Chondrocyte (in vitro differentiated cells): ENCODE data around the gene ALDH3A2. TPM values are rescaled to one million over a fixed set of nuclear protein-coding genes. Genes with fewer than 3 reads are reported as not detected.
A peak's percentile ranks its signal among the peaks of the same experiment; 100 is the strongest.

Experiments
- DNase-seq: peaks from one replicate; pipeline ENCODE4 v3.0.0; 2021; ENCODE audit warnings: mixed read lengths, low spot score
- H3K27ac Mint-ChIP-seq: one replicate; pipeline ENCODE4 v1.8.0; 2021; ENCODE audit warnings: mild to moderate bottlenecking, moderate library complexity, mixed read lengths; ENCODE audit not compliant: unreplicated experiment
- H3K27me3 Mint-ChIP-seq: 2 replicates; pipeline ENCODE4 v1.8.0; 2021; ENCODE audit warnings: low read depth, mixed read lengths
- H3K36me3 Mint-ChIP-seq: 2 replicates; pipeline ENCODE4 v1.8.0; 2021; ENCODE audit warnings: low read depth, mixed read lengths
- H3K4me1 Mint-ChIP-seq: 2 replicates; pipeline ENCODE4 v1.8.0; 2021; ENCODE audit warnings: low read depth, mild to moderate bottlenecking, mixed read lengths
- H3K4me3 Mint-ChIP-seq: one replicate; pipeline ENCODE4 v1.8.0; 2021; ENCODE audit warnings: mild to moderate bottlenecking, moderate library complexity, mixed read lengths; ENCODE audit not compliant: unreplicated experiment
- H3K9me3 Mint-ChIP-seq: 2 replicates; pipeline ENCODE4 v1.8.0; 2021; ENCODE audit warnings: low read depth, mixed read lengths
- total RNA-seq: library from RNA; stranded (reverse); gene quantifications from 3 replicates; pipeline ENCODE4 v1.2.1, GENCODE V29; 2021
- TF ChIP-seq, protein P1 (sequence below): fragments of 200-600 bp; sonication (generic); IDR thresholded peaks from 2 replicates; pipeline ENCODE4 v1.5.0; 2021; ENCODE audit warnings: antibody characterized with exemption, mild to moderate bottlenecking, moderate library complexity

Gene ALDH3A2
- total RNA-seq, 1 donor from 2014 or later = 26.5 TPM

DNA sequence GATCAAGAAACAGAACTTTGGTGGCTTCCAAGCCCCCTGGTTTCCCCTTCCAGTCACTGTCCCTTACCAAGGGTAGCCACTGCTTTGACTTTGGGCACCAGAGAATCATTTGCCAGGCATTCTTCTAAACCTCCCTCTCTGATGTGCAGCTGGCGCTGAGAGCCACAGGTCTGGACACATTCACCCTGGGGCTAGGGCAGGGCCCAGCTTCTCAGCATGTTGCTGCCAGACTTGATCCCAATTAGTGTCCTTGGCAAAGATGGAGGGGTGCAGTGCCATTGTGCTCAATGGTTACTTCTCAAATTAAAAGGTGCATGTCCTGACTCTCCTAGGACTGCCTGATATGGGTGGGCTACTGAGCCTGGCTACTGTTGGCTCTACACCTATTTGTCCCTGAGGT, 75.4 kb downstream of the ALDH3A2 start:
- Mint-ChIP-seq H3K27me3 (peaks cover 7% of the 10 kb centered on the region), H3K4me3 (no peak overlapping the region), H3K4me1 (peaks cover 25% of the 10 kb centered on the region), H3K27ac (no peak overlapping the region), H3K36me3 (no peaks in the 10 kb centered on the region), H3K9me3 (no peaks in the 10 kb centered on the region)
- TF ChIP-seq, protein P1, sequence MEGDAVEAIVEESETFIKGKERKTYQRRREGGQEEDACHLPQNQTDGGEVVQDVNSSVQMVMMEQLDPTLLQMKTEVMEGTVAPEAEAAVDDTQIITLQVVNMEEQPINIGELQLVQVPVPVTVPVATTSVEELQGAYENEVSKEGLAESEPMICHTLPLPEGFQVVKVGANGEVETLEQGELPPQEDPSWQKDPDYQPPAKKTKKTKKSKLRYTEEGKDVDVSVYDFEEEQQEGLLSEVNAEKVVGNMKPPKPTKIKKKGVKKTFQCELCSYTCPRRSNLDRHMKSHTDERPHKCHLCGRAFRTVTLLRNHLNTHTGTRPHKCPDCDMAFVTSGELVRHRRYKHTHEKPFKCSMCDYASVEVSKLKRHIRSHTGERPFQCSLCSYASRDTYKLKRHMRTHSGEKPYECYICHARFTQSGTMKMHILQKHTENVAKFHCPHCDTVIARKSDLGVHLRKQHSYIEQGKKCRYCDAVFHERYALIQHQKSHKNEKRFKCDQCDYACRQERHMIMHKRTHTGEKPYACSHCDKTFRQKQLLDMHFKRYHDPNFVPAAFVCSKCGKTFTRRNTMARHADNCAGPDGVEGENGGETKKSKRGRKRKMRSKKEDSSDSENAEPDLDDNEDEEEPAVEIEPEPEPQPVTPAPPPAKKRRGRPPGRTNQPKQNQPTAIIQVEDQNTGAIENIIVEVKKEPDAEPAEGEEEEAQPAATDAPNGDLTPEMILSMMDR = no peak
- DNase-seq = no peak

GRCh38 chr17:19724501-19725420, 76.2 kb downstream of the ALDH3A2 start:
- Mint-ChIP-seq H3K4me3 (no peak overlapping the region), H3K27ac (no peak overlapping the region), H3K27me3 (peaks cover 3% of the 10 kb centered on the region), H3K9me3 (no peaks in the 10 kb centered on the region), H3K4me1 (peaks cover 25% of the 10 kb centered on the region), H3K36me3 (no peaks in the 10 kb centered on the region)
- peak; percentile 94 for DNase-seq
- TF ChIP-seq, protein P1 = no peak

GRCh38 chr17:19725486-19725885, 76.9 kb downstream of the ALDH3A2 start:
- peaks cover 25% of the 10 kb centered on the region for H3K4me1 Mint-ChIP-seq
- H3K27ac Mint-ChIP-seq = no peak overlapping the region
- H3K9me3 Mint-ChIP-seq = no peaks in the 10 kb centered on the region
- no peak overlapping the region for H3K4me3 Mint-ChIP-seq
- no peaks in the 10 kb centered on the region for H3K27me3 Mint-ChIP-seq
- no peaks in the 10 kb centered on the region for H3K36me3 Mint-ChIP-seq
- no peak for DNase-seq
- TF ChIP-seq, protein P1 = no peak

GRCh38 chr17:19726631-19727376, 78.3 kb downstream of the ALDH3A2 start:
- Mint-ChIP-seq H3K36me3 (no peaks in the 10 kb centered on the region), H3K4me3 (no peak overlapping the region), H3K27ac (peak overlapping the region; percentile 80), H3K4me1 (peaks cover 25% of the 10 kb centered on the region), H3K27me3 (peaks cover 2% of the 10 kb centered on the region), H3K9me3 (no peaks in the 10 kb centered on the region)
- DNase-seq = no peak
- TF ChIP-seq, protein P1 = no peak

Other genes starting within 250 kb of the ALDH3A2 start
- 0.67 to 1.5 TPM (median 1.5 TPM) in 3 replicates for gene RNF112, start 237.5 kb upstream of the ALDH3A2 start, total RNA-seq
- 1.7 to 4.9 TPM (median 2.0 TPM) in 3 replicates for gene SLC47A1, start 114.9 kb upstream of the ALDH3A2 start, total RNA-seq
- not detected in 3 replicates for gene SLC47A2, start 67.8 kb downstream of the ALDH3A2 start, total RNA-seq
- 1.6 TPM in 1 of 3 replicates, not detected in the others for gene ALDH3A1, start 99.5 kb downstream of the ALDH3A2 start, total RNA-seq
- gene ULK2, start 219.2 kb downstream of the ALDH3A2 start, total RNA-seq = 29.8 to 33.5 TPM (median 29.8 TPM) in 3 replicates